Fibroblast of lung (primary cell): ENCODE results near the gene GRB2.

Experiments
- CTCF ChIP-seq, 2 donors: IDR thresholded peaks in 1 of 2; conservative IDR thresholded peaks in 1 of 2; 1 replicate in 1 of 2; 2 replicates in 1 of 2; pipeline ENCODE4 v1.5.1; 2011 to 2012; ENCODE audit warnings: low read length in 2 of 2, control low read depth in 1 of 2, inconsistent platforms in 1 of 2, low read depth in 1 of 2, mild to moderate bottlenecking in 1 of 2
- EZH2 ChIP-seq: IDR thresholded peaks from 2 replicates; pipeline ENCODE4 v1.5.1; 2012; ENCODE audit warnings: low read length, control low read depth, mild to moderate bottlenecking; ENCODE audit errors: missing control alignments

- TF ChIP-seq CTCF (conservative IDR thresholded peaks at IDR 0.05 in 1 of 2, IDR thresholded peaks at IDR 0.05 in 1 of 2; ENCODE audit: low read depth in 1 of 2, low read length in 2 of 2) (no peak), EZH2 (no peak)
Measured at GRCh38 chr17:75400326-75400939, 5.0 kb downstream of the GRB2 start.
